HCT116 (cell line): ENCODE data around the gene DNAJC8.

Experiments used
- ATF3 ChIP-seq: IDR thresholded peaks from 2 replicates; pipeline ENCODE4 v1.6.1; 2012
- CEBPB ChIP-seq: IDR thresholded peaks from 2 replicates; pipeline ENCODE4 v1.6.1; 2012; ENCODE audit warnings: low read depth
- CTCF ChIP-seq, 3 experiments: fragments of 200-600 bp in 1 of 3; sonication (generic) in 1 of 3; IDR thresholded peaks in 2 of 3; conservative IDR thresholded peaks in 1 of 3; 2 replicates each; pipeline ENCODE4 v1.5.1; 2012 to 2017; ENCODE audit warnings: low read depth in 2 of 3, low read length in 2 of 3, antibody characterized with exemption in 1 of 3, borderline replicate concordance in 1 of 3, control low read depth in 1 of 3, mild to moderate bottlenecking in 1 of 3, mixed read lengths in 1 of 3, mixed run types in 1 of 3, moderate library complexity in 1 of 3; ENCODE audit not compliant: insufficient read depth in 1 of 3
- EZH2 ChIP-seq: fragments of 200-600 bp; sonication (generic); IDR thresholded peaks from 2 replicates; pipeline ENCODE4 v1.6.1; 2017; ENCODE audit warnings: antibody characterized with exemption, mixed run types
- EZH2phosphoT487 ChIP-seq: fragments of 200-600 bp; IDR thresholded peaks from 2 replicates; pipeline ENCODE4 v1.6.1; 2018; ENCODE audit warnings: antibody characterized with exemption, borderline replicate concordance
- POLR2A ChIP-seq: IDR thresholded peaks from 2 replicates; pipeline ENCODE4 v1.7.0; 2011; ENCODE audit warnings: borderline replicate concordance; ENCODE audit not compliant: insufficient read depth, insufficient read length; ENCODE audit errors: extremely low read depth
- POLR2AphosphoS5 ChIP-seq: IDR thresholded peaks from 2 replicates; pipeline ENCODE4 v1.6.1; 2011; ENCODE audit warnings: mild to moderate bottlenecking, low read depth, low read length, moderate library complexity
- RAD21 ChIP-seq: IDR thresholded peaks from 2 replicates; pipeline ENCODE4 v1.6.1; 2012; ENCODE audit warnings: low read depth, mild to moderate bottlenecking
- REST ChIP-seq: IDR thresholded peaks from 2 replicates; pipeline ENCODE4 v1.6.1; 2012; ENCODE audit warnings: low read depth
- SP1 ChIP-seq: IDR thresholded peaks from 2 replicates; pipeline ENCODE4 v1.6.1; 2012; ENCODE audit warnings: low read depth
- YY1 ChIP-seq: IDR thresholded peaks from 2 replicates; pipeline ENCODE4 v1.6.1; 2011; ENCODE audit warnings: low read length, low read depth, moderate library complexity, mild to moderate bottlenecking; ENCODE audit not compliant: insufficient replicate concordance; ENCODE audit errors: extremely low read depth
- ZNF274 ChIP-seq: fragments of 200-500 bp; sonication (Bioruptor generic); IDR thresholded peaks from 2 replicates; pipeline ENCODE4 v1.6.1; 2014; ENCODE audit warnings: mild to moderate bottlenecking, low read depth, low read length, inconsistent platforms

GRCh38 chr1:28267633-28268032 lies 34.8 kb upstream of the DNAJC8 start:
- TF ChIP-seq RAD21: no peak
- no peak for TF ChIP-seq REST
- TF ChIP-seq POLR2A: no peak
- TF ChIP-seq EZH2: no peak
- no peak for TF ChIP-seq CTCF (IDR thresholded peaks at IDR 0.05 in 2 of 3, conservative IDR thresholded peaks at IDR 0.05 in 1 of 3; ENCODE audit: borderline replicate concordance in 1 of 3, insufficient read depth in 1 of 3, low read depth in 2 of 3, low read length in 2 of 3)
- TF ChIP-seq POLR2AphosphoS5: no peak
- no peak for TF ChIP-seq YY1
- no peak for TF ChIP-seq SP1
- TF ChIP-seq ZNF274: no peak
- TF ChIP-seq ATF3: no peak
- no peak for TF ChIP-seq CEBPB
- no peak for TF ChIP-seq EZH2phosphoT487
